ENCODE data around the gene CDC23. TPM values are rescaled to one million over a fixed set of nuclear protein-coding genes. Genes with fewer than 3 reads are reported as not detected.

CDC23 gene
- total and polyA plus RNA-seq, 2 donors, result 18.8 to 27.9 TPM

DNA sequence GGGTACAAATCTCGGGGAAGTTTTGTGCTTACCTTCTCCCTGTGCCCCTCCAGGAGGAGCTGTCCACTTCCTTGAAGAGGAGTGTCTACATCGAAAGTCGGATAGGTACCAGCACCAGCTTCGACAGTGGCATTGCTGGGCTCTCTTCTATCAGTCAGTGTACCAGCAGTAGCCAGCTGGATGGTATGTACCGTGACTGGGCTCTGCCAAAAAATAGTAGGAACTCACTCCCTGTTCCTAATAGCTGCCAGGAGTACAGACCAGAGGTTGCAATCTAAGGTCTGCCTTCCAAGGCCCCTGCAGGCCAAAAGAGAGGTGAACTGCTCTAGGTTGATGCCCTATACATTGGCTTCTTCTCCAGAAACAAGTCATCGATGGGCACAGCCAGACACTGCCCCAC, 30.3 kb downstream of the CDC23 start:
- WGBS, result 97% methylated on average over 6 of the region's 6 CpGs

DNA sequence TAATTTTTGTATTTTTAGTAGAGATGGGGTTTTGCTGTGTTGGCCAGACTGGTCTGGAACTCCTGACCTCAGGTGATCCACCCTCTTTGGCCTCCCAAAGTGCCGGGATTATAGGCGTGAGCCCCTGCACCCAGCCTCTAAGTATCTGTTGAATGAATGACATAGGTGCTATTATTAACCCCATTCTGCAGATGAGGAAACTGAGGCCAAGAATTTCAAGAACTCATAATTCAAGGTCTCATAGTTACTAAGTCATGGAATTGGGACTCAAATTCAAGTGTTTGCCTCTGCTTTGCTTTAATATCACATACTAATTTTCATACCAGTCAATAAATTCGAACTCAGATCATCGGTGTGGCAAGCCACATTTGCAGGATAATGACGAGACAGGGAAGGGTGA, 32.3 kb downstream of the CDC23 start:
- H3K36me3 ChIP-seq (ENCODE audit: control insufficient read depth in 2 of 2, insufficient read depth in 2 of 2, low read length in 1 of 2), result peaks cover 33 to 58% of the 10 kb centered on the region in 2 donors
- H3K27me3 ChIP-seq (ENCODE audit: control insufficient read depth in 2 of 2, insufficient read depth in 1 of 2, low read length in 1 of 2), result no peaks in the 10 kb centered on the region
- no peak overlapping the region for H3K27ac ChIP-seq (ENCODE audit: low read depth in 1 of 2, low read length in 1 of 2)
- WGBS, result 97% methylated on average over 5 of the region's 5 CpGs
- no peaks in the 10 kb centered on the region for H3K9me3 ChIP-seq (ENCODE audit: control insufficient read depth in 2 of 2, insufficient read depth in 1 of 2, low read length in 1 of 2)
- no peak for DNase-seq (ENCODE audit: low read depth in 6 of 9, low spot score in 9 of 9)
- H3K4me3 ChIP-seq (ENCODE audit: low read length in 2 of 2), result no peak overlapping the region
- H3K4me1 ChIP-seq (ENCODE audit: control insufficient read depth in 2 of 2, insufficient read depth in 2 of 2, low read length in 2 of 2), result peaks cover 19 to 20% of the 10 kb centered on the region in 2 donors

More for the DNA sequence above, 30.3 kb downstream of the CDC23 start:
- peaks cover 13 to 14% of the 10 kb centered on the region in 2 donors for H3K4me1 ChIP-seq (ENCODE audit: control insufficient read depth in 2 of 2, insufficient read depth in 2 of 2, low read length in 2 of 2)
- H3K27ac ChIP-seq (ENCODE audit: low read depth in 1 of 2, low read length in 1 of 2), result no peak overlapping the region
- H3K27me3 ChIP-seq (ENCODE audit: control insufficient read depth in 2 of 2, insufficient read depth in 1 of 2, low read length in 1 of 2), result no peaks in the 10 kb centered on the region
- H3K9me3 ChIP-seq (ENCODE audit: control insufficient read depth in 2 of 2, insufficient read depth in 1 of 2, low read length in 1 of 2), result no peaks in the 10 kb centered on the region
- no peak for DNase-seq (ENCODE audit: low read depth in 6 of 9, low spot score in 9 of 9)
- H3K4me3 ChIP-seq (ENCODE audit: low read length in 2 of 2), result no peak overlapping the region
- H3K36me3 ChIP-seq (ENCODE audit: control insufficient read depth in 2 of 2, insufficient read depth in 2 of 2, low read length in 1 of 2), result peaks cover 47 to 67% of the 10 kb centered on the region in 2 donors

DNA sequence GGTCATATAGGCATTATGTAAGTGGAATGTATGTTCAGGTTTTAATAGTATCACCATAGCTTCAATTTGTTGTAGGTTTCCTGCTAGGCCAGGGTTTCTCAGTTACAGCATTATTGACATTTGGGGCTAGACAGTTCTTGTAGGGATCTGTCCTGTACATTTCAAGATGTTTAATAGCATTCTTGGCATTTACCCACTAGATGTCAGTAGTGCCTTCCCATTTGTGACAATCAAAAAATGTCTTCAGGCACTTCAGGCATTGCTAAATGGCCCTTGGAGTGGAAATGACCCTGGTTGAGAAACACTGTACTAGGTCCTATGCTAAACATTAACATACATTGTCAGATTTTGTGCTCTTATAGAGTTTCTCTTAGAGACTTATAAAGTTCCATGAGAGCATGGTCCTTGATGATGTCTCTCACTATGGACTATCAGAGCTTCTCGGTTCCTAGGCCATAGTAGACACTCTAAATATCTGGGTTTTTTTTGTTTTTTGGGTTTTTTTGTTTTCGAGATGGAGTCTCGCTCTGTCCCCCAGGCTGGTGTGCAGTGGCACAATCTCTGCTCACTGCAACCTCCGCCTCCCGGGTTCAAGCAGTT, 32.8 kb downstream of the CDC23 start:
- Histone ChIP-seq H3K4me1 (ENCODE audit: control insufficient read depth in 2 of 2, insufficient read depth in 2 of 2, low read length in 2 of 2) (peaks cover 19 to 20% of the 10 kb centered on the region in 2 donors), H3K9me3 (ENCODE audit: control insufficient read depth in 2 of 2, insufficient read depth in 1 of 2, low read length in 1 of 2) (no peaks in the 10 kb centered on the region), H3K27ac (ENCODE audit: low read depth in 1 of 2, low read length in 1 of 2) (no peak overlapping the region), H3K4me3 (ENCODE audit: low read length in 2 of 2) (peak overlapping the region; percentile 69 to 75), H3K27me3 (ENCODE audit: control insufficient read depth in 2 of 2, insufficient read depth in 1 of 2, low read length in 1 of 2) (no peaks in the 10 kb centered on the region), H3K36me3 (ENCODE audit: control insufficient read depth in 2 of 2, insufficient read depth in 2 of 2, low read length in 1 of 2) (peaks cover 33 to 58% of the 10 kb centered on the region in 2 donors)
- peak in 8 of 9 donors; percentile 29 to 84 (median 61) for DNase-seq (ENCODE audit: low read depth in 6 of 9, low spot score in 9 of 9)
- 78% methylated on average over 5 of the region's 5 CpGs for WGBS

DNA sequence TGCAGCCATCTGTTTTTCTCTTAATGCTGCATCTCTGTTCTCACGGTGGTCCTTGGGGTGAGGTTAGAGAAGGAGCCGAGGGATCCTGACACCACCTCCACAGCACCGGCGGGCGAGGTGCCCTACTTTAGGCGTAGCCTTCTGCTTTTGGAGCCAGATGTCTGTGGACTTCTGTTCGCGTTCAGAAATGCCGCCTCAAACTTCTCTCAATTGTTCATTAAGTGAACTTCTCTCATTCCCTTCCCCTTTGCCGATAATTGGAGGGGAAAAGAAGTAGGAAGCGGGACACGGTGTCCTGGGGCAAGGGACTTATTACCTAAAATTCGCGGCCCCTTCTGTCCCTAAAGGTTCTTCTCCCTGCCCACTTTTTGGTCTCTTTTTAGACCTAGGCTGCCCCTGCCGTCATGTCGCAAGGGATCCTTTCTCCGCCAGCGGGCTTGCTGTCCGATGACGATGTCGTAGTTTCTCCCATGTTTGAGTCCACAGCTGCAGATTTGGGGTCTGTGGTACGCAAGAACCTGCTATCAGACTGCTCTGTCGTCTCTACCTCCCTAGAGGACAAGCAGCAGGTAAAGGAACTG, 33.8 kb downstream of the CDC23 start:
- H3K36me3 ChIP-seq (ENCODE audit: control insufficient read depth in 2 of 2, insufficient read depth in 2 of 2, low read length in 1 of 2), result peaks cover 33 to 58% of the 10 kb centered on the region in 2 donors
- H3K27me3 ChIP-seq (ENCODE audit: control insufficient read depth in 2 of 2, insufficient read depth in 1 of 2, low read length in 1 of 2), result no peaks in the 10 kb centered on the region
- DNase-seq (ENCODE audit: low read depth in 6 of 9, low spot score in 9 of 9), result peak in 3 of 9 donors; percentile 2 to 21 (median 14)
- H3K4me3 ChIP-seq (ENCODE audit: low read length in 2 of 2), result peak overlapping the region; percentile 69 to 75
- peaks cover 19 to 20% of the 10 kb centered on the region in 2 donors for H3K4me1 ChIP-seq (ENCODE audit: control insufficient read depth in 2 of 2, insufficient read depth in 2 of 2, low read length in 2 of 2)
- peak overlapping the region in 1 of 2 donors; percentile 97 for H3K27ac ChIP-seq (ENCODE audit: low read depth in 1 of 2, low read length in 1 of 2)
- H3K9me3 ChIP-seq (ENCODE audit: control insufficient read depth in 2 of 2, insufficient read depth in 1 of 2, low read length in 1 of 2), result no peaks in the 10 kb centered on the region
- WGBS, result 3% methylated on average over 23 of the region's 23 CpGs

DNA sequence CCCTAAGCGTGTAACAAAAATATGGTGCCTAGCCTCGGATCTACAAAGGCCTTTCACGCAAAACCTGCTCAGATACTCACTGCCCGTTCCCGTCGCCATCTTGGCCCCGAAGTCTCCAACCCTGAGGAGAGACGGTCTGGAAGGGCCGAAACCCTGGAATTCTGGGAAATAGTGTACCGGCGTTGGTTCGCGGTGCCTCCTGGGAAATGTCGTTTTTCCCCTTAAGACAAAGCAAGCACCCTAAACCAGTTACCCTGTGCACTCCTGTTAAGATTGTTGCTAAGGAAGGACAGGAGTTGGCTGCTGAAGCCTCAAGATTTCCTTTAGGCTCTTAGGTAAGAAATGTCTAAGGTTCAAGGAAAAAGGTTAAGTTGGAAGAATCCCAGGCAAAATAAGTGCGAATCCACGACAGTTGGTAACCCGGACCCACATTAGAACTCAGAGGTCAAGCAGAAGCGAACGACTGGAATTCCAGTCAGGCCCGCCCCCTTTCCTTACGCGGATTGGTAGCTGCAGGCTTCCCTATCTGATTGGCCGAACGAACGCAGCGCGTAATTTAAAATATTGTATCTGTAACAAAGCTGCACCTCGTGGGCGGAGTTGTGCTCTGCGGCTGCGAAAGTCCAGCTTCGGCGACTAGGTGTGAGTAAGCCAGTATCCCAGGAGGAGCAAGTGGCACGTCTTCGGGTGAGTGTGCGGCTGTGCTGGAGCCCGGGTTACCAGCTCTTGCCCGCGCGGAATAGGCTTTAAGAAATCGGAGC, 34.4 kb downstream of the CDC23 start, which contains the start of the genes BRD8 and KIF20A:
Gene BRD8, minus strand, starts transcription at position 115 of the 761 bp plus-strand sequence. Its CDS starts 16 bp downstream, at position 99.
Gene KIF20A, plus strand, starts transcription at position 597 of the 761 bp plus-strand sequence. CDS start 569 bp downstream, outside the sequence.
- H3K4me3 ChIP-seq (ENCODE audit: low read length in 2 of 2), result peak within 1 kb of the TSS; percentile 69 to 75
- peak; percentile 86 to 97 (median 93) for DNase-seq (ENCODE audit: low read depth in 6 of 9, low spot score in 9 of 9)
- peak within 1 kb of the TSS; percentile 87 to 97 for H3K27ac ChIP-seq (ENCODE audit: low read depth in 1 of 2, low read length in 1 of 2)
- H3K4me1 ChIP-seq (ENCODE audit: control insufficient read depth in 2 of 2, insufficient read depth in 2 of 2, low read length in 2 of 2), result peaks cover 19 to 20% of the 10 kb centered on the region in 2 donors
- WGBS, result under 1% methylated on average over 41 of the region's 41 CpGs
- no peaks in the 10 kb centered on the region for H3K27me3 ChIP-seq (ENCODE audit: control insufficient read depth in 2 of 2, insufficient read depth in 1 of 2, low read length in 1 of 2)
- peaks cover 28 to 58% of the 10 kb centered on the region in 2 donors for H3K36me3 ChIP-seq (ENCODE audit: control insufficient read depth in 2 of 2, insufficient read depth in 2 of 2, low read length in 1 of 2)
- no peaks in the 10 kb centered on the region for H3K9me3 ChIP-seq (ENCODE audit: control insufficient read depth in 2 of 2, insufficient read depth in 1 of 2, low read length in 1 of 2)

DNA sequence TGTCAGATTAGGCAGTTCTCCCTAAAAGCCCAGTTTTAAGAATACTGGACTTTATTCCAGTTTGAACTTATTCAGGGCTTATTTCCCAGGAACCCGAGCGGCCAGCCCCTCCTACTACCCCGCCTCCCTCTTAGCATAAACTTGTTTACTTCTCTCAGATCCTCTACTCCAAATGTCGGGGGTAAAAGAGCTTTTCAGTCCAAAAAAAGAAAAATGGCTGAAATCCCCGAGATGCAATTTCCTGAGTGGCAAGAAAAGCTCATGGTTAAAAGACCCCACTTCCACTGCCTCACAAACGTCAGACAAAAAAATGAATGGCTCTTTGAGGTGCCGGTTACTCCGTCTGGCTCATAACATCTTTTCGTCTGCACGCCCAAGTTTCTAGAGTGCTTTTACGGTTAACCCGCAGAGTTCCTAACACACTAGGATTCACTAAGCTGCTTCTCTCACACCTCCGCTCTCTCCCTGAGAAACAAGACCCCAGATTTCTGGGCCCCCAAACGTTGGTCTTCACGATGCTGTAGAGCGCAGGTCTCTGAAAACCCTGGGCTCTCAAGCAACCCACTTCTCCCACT, 35.1 kb downstream of the CDC23 start:
- Histone ChIP-seq H3K27me3 (ENCODE audit: control insufficient read depth in 2 of 2, insufficient read depth in 1 of 2, low read length in 1 of 2) (no peaks in the 10 kb centered on the region), H3K4me3 (ENCODE audit: low read length in 2 of 2) (peak overlapping the region; percentile 69 to 75), H3K27ac (ENCODE audit: low read depth in 1 of 2, low read length in 1 of 2) (peak overlapping the region; percentile 87 to 97), H3K4me1 (ENCODE audit: control insufficient read depth in 2 of 2, insufficient read depth in 2 of 2, low read length in 2 of 2) (peaks cover 19 to 20% of the 10 kb centered on the region in 2 donors), H3K9me3 (ENCODE audit: control insufficient read depth in 2 of 2, insufficient read depth in 1 of 2, low read length in 1 of 2) (no peaks in the 10 kb centered on the region), H3K36me3 (ENCODE audit: control insufficient read depth in 2 of 2, insufficient read depth in 2 of 2, low read length in 1 of 2) (peaks cover 24 to 56% of the 10 kb centered on the region in 2 donors)
- peak in 8 of 9 donors; percentile 9 to 58 (median 32) for DNase-seq (ENCODE audit: low read depth in 6 of 9, low spot score in 9 of 9)
- WGBS, result under 1% methylated on average over 16 of the region's 16 CpGs

DNA sequence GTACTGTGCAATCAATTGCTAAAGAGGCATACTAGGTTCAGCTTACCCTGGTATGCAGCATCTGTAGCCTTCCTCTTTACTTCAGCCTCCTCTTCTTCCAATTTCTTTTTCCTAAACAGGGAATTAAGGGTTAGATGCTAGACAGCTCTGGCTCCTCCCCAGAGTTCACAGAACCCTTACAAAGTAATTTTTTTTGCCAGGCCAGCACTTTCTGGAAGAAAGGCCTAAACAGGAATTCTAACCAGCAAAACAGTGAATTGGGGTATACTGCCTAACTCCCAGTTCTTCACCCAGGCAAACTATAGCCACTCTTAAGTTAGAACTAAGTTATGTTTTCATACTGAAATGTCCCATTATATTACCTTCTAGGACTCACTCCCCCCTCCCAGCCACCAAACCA, 42.8 kb downstream of the CDC23 start:
- H3K4me3 ChIP-seq (ENCODE audit: low read length in 2 of 2), result no peak overlapping the region
- DNase-seq (ENCODE audit: low read depth in 6 of 9, low spot score in 9 of 9), result no peak
- no peaks in the 10 kb centered on the region for H3K4me1 ChIP-seq (ENCODE audit: control insufficient read depth in 2 of 2, insufficient read depth in 2 of 2, low read length in 2 of 2)
- no peaks in the 10 kb centered on the region for H3K9me3 ChIP-seq (ENCODE audit: control insufficient read depth in 2 of 2, insufficient read depth in 1 of 2, low read length in 1 of 2)
- H3K36me3 ChIP-seq (ENCODE audit: control insufficient read depth in 2 of 2, insufficient read depth in 2 of 2, low read length in 1 of 2), result peaks cover 67 to 93% of the 10 kb centered on the region in 2 donors
- no peak overlapping the region for H3K27ac ChIP-seq (ENCODE audit: low read depth in 1 of 2, low read length in 1 of 2)
- H3K27me3 ChIP-seq (ENCODE audit: control insufficient read depth in 2 of 2, insufficient read depth in 1 of 2, low read length in 1 of 2), result no peaks in the 10 kb centered on the region

DNA sequence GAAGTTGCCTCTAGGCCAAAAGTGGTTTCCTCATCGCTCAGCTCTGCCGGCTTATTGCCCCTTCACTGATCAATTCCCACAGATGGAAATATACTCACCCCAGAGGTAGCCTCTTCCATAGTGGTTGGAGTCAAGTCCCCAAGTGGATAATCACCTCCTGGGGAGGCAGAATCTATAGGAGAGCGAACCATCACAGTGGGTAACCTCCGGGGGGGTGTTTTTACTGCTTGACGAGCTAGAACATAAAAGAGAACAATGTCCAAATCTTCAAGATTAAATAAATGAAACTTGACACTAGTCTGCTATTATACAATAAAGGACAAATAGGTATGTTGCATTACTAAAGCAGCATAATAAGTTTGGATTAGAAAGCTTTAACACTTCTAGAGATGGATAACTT, 44.0 kb downstream of the CDC23 start:
- H3K36me3 ChIP-seq (ENCODE audit: control insufficient read depth in 2 of 2, insufficient read depth in 2 of 2, low read length in 1 of 2), result peaks cover 69 to 94% of the 10 kb centered on the region in 2 donors
- WGBS, result 98% methylated on average over 5 of the region's 5 CpGs
- no peak for DNase-seq (ENCODE audit: low read depth in 6 of 9, low spot score in 9 of 9)
- no peaks in the 10 kb centered on the region for H3K4me1 ChIP-seq (ENCODE audit: control insufficient read depth in 2 of 2, insufficient read depth in 2 of 2, low read length in 2 of 2)
- H3K27ac ChIP-seq (ENCODE audit: low read depth in 1 of 2, low read length in 1 of 2), result no peak overlapping the region
- no peaks in the 10 kb centered on the region for H3K9me3 ChIP-seq (ENCODE audit: control insufficient read depth in 2 of 2, insufficient read depth in 1 of 2, low read length in 1 of 2)
- no peak overlapping the region for H3K4me3 ChIP-seq (ENCODE audit: low read length in 2 of 2)
- no peaks in the 10 kb centered on the region for H3K27me3 ChIP-seq (ENCODE audit: control insufficient read depth in 2 of 2, insufficient read depth in 1 of 2, low read length in 1 of 2)

Measured in thymus (tissue), 11 donors.